A673 (cell line): ENCODE results near the gene PPP2R5D.

ENCODE experiments used
- CTCF ChIP-seq: fragments of 300-800, 200-600 bp; sonication (generic); conservative IDR thresholded peaks from 2 replicates; pipeline ENCODE4 v1.5.1; 2017; ENCODE audit warnings: low read depth, mild to moderate bottlenecking, antibody characterized with exemption, low read length, moderate library complexity, mixed read lengths
- EZH2 ChIP-seq: fragments of 200-600 bp; sonication (generic); IDR thresholded peaks from 2 replicates; pipeline ENCODE4 v1.6.1; 2017; ENCODE audit warnings: borderline replicate concordance, low read depth, mild to moderate bottlenecking, mixed read lengths, antibody characterized with exemption, low read length; ENCODE audit not compliant: poor library complexity, severe bottlenecking

DNA sequence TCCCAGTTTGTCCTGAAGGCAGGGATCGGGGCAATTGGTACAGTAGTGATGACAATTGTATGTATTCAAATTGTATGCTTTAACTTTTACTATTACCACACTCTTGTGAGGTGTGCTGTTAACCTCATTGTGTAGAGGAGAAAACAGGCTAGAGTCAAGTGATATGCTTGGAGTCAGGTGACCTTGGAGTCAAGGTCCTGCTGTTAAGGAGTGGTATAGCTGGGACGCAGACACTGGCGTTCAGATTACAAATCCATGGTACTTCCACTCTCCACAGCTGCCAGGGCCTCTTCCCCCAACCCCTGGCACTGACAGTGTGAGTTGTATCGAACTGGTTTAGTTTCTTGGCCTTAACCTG lies 44.6 kb upstream of the PPP2R5D start:
- TF ChIP-seq CTCF, result no peak
- TF ChIP-seq EZH2, result no peak
